ENCODE data around the gene EPC1. TPM values are rescaled to one million over a fixed set of nuclear protein-coding genes. Genes with fewer than 3 reads are reported as not detected.
A peak's percentile ranks its signal among the peaks of the same experiment; 100 is the strongest.

The EPC1 gene
- total RNA-seq, 1 donor from 2014 or later, result 31.0 TPM

DNA sequence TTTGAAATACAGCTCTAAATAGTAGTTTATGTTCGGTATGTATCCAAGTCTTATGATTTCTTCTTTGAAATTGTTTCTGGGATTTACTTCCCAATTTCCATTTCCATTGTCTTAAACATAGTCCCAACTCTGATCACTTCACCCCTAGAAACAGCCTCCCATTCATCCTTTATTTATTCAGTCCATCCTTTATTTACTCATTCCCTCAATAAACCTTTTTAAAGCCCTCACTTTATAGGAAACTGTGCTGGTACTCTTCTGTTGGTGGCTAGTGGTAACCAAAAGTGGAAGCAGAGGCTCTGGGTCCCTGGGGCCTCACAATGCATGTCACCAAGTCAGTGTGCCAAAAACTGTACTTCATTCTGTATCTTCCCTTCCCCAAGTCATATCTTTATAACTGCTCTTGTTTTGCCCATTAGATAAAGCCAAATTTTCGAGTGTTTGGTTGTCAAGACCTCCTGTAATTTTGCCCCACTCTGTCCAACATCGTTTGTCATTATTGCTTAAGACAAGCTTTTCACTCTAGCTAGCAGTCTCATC lies 3.9 kb upstream of the EPC1 start:
- peaks cover 3% of the 10 kb centered on the region for H3K27me3 Mint-ChIP-seq (ENCODE audit: unreplicated experiment)
- TF ChIP-seq, protein P1, sequence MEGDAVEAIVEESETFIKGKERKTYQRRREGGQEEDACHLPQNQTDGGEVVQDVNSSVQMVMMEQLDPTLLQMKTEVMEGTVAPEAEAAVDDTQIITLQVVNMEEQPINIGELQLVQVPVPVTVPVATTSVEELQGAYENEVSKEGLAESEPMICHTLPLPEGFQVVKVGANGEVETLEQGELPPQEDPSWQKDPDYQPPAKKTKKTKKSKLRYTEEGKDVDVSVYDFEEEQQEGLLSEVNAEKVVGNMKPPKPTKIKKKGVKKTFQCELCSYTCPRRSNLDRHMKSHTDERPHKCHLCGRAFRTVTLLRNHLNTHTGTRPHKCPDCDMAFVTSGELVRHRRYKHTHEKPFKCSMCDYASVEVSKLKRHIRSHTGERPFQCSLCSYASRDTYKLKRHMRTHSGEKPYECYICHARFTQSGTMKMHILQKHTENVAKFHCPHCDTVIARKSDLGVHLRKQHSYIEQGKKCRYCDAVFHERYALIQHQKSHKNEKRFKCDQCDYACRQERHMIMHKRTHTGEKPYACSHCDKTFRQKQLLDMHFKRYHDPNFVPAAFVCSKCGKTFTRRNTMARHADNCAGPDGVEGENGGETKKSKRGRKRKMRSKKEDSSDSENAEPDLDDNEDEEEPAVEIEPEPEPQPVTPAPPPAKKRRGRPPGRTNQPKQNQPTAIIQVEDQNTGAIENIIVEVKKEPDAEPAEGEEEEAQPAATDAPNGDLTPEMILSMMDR (IDR thresholded peaks at IDR 0.05; ENCODE audit: unreplicated experiment), result no peak
- no peaks in the 10 kb centered on the region for H3K9me3 Mint-ChIP-seq (ENCODE audit: unreplicated experiment)
- DNase-seq (ENCODE audit: low spot score), result no peak
- H3K4me3 Mint-ChIP-seq (ENCODE audit: unreplicated experiment), result no peak overlapping the region
- peaks cover 16% of the 10 kb centered on the region for H3K4me1 Mint-ChIP-seq (ENCODE audit: unreplicated experiment)
- H3K36me3 Mint-ChIP-seq (ENCODE audit: low read depth, unreplicated experiment), result peaks cover 3% of the 10 kb centered on the region
- peak overlapping the region; percentile 1 for H3K27ac Mint-ChIP-seq (ENCODE audit: unreplicated experiment)

DNA sequence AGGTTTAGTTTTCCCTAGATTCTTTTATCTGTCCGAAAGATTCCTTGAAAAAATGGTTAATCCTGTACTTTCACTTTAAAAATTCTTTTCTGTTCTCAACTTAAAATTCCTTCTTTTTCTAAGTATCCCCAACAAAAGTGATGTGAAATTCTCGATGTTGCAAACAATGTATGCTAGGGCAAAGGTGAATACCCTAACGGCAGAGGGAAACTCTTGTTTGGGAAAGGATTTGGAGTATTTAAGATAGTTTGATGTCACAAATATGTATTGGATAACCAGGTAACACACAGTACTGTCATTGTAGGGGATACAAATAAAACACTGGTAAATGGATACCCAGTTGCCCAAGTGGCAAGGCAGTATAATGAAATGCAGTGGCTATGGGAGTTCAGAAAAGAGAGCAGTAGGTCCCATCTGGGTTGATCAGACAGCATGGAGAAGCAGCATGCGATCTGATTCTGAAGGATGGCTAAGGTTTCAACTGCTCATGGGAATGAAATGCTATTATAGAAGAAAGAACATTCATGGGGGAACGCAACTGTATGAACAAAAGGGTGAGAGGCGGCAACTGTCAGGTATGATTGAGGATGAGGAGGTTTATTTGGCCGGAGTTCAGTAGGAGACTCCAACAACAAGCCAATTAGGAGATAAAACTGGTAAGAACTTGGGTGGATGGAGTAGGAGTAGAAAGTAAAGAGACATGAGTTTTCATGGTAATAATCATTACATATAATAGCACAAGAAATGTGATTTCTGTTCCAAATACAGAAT lies 3.2 kb upstream of the EPC1 start:
- Mint-ChIP-seq H3K27ac (ENCODE audit: unreplicated experiment) (no peak overlapping the region), H3K9me3 (ENCODE audit: unreplicated experiment) (no peaks in the 10 kb centered on the region), H3K36me3 (ENCODE audit: low read depth, unreplicated experiment) (peaks cover 6% of the 10 kb centered on the region), H3K4me1 (ENCODE audit: unreplicated experiment) (peaks cover 23% of the 10 kb centered on the region), H3K27me3 (ENCODE audit: unreplicated experiment) (peaks cover 8% of the 10 kb centered on the region), H3K4me3 (ENCODE audit: unreplicated experiment) (no peak overlapping the region)
- no peak for DNase-seq (ENCODE audit: low spot score)
- TF ChIP-seq, protein P1 (IDR thresholded peaks at IDR 0.05; ENCODE audit: unreplicated experiment), result no peak

DNA sequence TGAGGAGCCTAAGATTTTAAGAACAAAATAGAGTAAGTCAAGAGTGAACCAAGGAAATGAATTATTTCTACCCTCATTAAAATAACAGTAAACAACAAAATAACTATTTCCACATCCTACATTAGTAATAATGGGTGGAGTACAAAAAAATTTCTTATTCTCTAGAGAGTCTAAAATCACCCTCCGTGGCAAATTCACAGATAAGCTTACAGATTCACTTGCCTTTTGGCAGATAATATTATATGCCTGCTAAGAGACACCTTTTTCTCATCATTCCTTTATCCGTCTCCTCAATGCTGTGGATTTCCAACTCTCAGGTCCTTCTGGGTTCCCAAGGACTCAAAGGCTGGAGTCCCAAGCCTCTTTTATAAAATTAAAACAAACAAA lies 2.2 kb upstream of the EPC1 start:
- H3K4me1 Mint-ChIP-seq (ENCODE audit: unreplicated experiment), result peaks cover 26% of the 10 kb centered on the region
- no peak overlapping the region for H3K27ac Mint-ChIP-seq (ENCODE audit: unreplicated experiment)
- DNase-seq (ENCODE audit: low spot score), result no peak
- TF ChIP-seq, protein P1 (IDR thresholded peaks at IDR 0.05; ENCODE audit: unreplicated experiment), result no peak
- H3K27me3 Mint-ChIP-seq (ENCODE audit: unreplicated experiment), result peaks cover 8% of the 10 kb centered on the region
- no peak overlapping the region for H3K4me3 Mint-ChIP-seq (ENCODE audit: unreplicated experiment)
- H3K36me3 Mint-ChIP-seq (ENCODE audit: low read depth, unreplicated experiment), result peaks cover 6% of the 10 kb centered on the region
- no peaks in the 10 kb centered on the region for H3K9me3 Mint-ChIP-seq (ENCODE audit: unreplicated experiment)

DNA sequence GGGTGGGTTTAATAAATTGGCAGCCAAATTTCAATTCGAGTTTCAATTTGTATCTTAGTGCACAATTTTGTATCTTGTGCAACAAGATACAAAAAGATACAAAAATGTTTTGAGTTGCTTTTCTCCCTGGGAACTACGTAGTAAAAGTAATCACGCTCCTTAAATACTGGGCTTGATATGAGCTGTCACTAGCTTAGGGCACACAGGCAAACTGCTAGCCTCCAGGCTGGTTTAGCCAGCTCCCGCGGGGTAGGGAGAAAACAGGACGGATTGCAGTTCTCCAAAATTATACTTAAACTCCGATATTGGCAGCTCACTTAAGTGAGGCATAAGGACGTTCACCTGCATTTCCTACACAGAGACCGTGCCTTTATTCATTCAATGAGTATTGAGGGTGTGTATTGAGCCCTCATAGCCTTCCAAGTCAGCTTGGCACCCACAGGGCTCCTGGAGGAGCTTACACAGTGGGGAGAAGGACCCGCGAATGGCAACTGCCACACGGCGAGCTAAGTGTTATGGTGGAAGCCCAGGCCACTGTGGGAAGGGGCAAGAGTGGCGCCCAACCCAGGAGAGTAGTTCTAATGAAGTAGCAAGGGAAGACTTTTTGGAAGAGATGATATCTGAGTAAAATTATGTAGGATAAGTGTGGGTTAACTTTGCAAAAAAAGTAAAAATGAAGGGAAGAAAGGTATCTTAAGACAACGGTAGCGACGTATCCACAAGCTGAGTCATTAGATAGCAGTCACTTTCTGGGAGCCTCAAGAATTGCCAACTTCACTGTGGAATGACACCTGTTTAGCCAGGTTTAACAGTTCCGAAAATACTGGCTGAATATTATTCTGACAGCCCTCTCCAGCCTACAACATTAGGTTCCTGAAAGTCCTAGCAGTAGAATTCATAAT lies 1.6 kb upstream of the EPC1 start:
- TF ChIP-seq, protein P1 (IDR thresholded peaks at IDR 0.05; ENCODE audit: unreplicated experiment), result no peak
- peak overlapping the region; percentile 38 for H3K27ac Mint-ChIP-seq (ENCODE audit: unreplicated experiment)
- peaks cover 6% of the 10 kb centered on the region for H3K36me3 Mint-ChIP-seq (ENCODE audit: low read depth, unreplicated experiment)
- DNase-seq (ENCODE audit: low spot score), result no peak
- H3K4me1 Mint-ChIP-seq (ENCODE audit: unreplicated experiment), result peaks cover 26% of the 10 kb centered on the region
- H3K27me3 Mint-ChIP-seq (ENCODE audit: unreplicated experiment), result peaks cover 8% of the 10 kb centered on the region
- H3K4me3 Mint-ChIP-seq (ENCODE audit: unreplicated experiment), result peak overlapping the region; percentile 75
- H3K9me3 Mint-ChIP-seq (ENCODE audit: unreplicated experiment), result no peaks in the 10 kb centered on the region

Measured in endothelial cell (in vitro differentiated cells).